LNCAP (cell line): ENCODE data around the gene KIF24.

ENCODE experiments used
- CTCF ChIP-seq: fragments of 450-650 bp; IDR thresholded peaks from 2 replicates; pipeline ENCODE4 v1.5.1; 2017; ENCODE audit warnings: mild to moderate bottlenecking

KIF24 gene

GRCh38 chr9:34334916-34335315 is 5.8 kb upstream of the KIF24 start:
- TF ChIP-seq CTCF, result no peak

GRCh38 chr9:34334337-34334824 is 5.3 kb upstream of the KIF24 start:
- TF ChIP-seq CTCF, result no peak

- no peak for TF ChIP-seq CTCF
These were observed 4.8 kb upstream of the KIF24 start for GRCh38 chr9:34333836-34334235.

GRCh38 chr9:34332076-34332964 is 3.3 kb upstream of the KIF24 start:
- peak; percentile 57; the same call in 1 of the 2 replicates for TF ChIP-seq CTCF

- TF ChIP-seq CTCF, result no peak
These were observed 2.1 kb upstream of the KIF24 start for GRCh38 chr9:34331196-34331595.

- no peak for TF ChIP-seq CTCF
These were observed 525 bp downstream of the KIF24 start for GRCh38 chr9:34328500-34328986.

GRCh38 chr9:34326690-34327089 is 2.4 kb downstream of the KIF24 start:
- no peak for TF ChIP-seq CTCF
